GM12878 (cell line): ENCODE measurements around the gene ADIPOQ. TPM values are rescaled to one million over a fixed set of nuclear protein-coding genes. Genes with fewer than 3 reads are reported as not detected.

ENCODE experiments used
- ATAC-seq: fragments of 200-7000 bp; cut with Tn5 transposase; 3 replicates; pipeline ENCODE4 v1.9.1; 2020; ENCODE audit warnings: mild to moderate bottlenecking, moderate library complexity
- BruUV-seq: library from RNA; stranded (reverse); fragments of 400-500 nt; replicated peaks from 2 replicates; lab custom pipeline; 2021; lab: Mats Ljungman, UMichigan
- CTCF ChIA-PET: fragments of 300-600 bp; sonication (Branson Sonifier 250); formaldehyde crosslinking; extraction: SDS; loops from one replicate; lab custom pipeline; 2021; ENCODE audit warnings: inconsistent platforms; lab: Yijun Ruan, JAX
- POLR2A ChIA-PET: fragments of 350-600 bp; formaldehyde crosslinking; extraction: SDS; loops from one replicate; lab custom pipeline; 2021; ENCODE audit warnings: inconsistent platforms; lab: Charles Lee
- RAD21 ChIA-PET: fragments of 300-600 bp; sonication (Branson Sonifier 250); formaldehyde crosslinking; loops from one replicate; lab custom pipeline; 2023; ENCODE audit warnings: antibody characterized with exemption; ENCODE audit not compliant: unreplicated experiment; lab: Charles Lee
- SMC1A ChIA-PET: fragments of 300-600 bp; sonication (Branson Sonifier 250); formaldehyde crosslinking; loops from one replicate; lab custom pipeline; 2023; ENCODE audit not compliant: unreplicated experiment, uncharacterized antibody; lab: Charles Lee
- DNase-seq: peaks from one replicate; pipeline ENCODE4 v3.0.0-alpha.2; 2011; ENCODE audit warnings: low read depth, low spot score
- FAIRE-seq: peaks from 3 replicates; lab custom pipeline; 2011; peaks lifted over from hg19 to GRCh38; lab: Jason Lieb, UNC
- H2AFZ ChIP-seq: 2 replicates; pipeline ENCODE4 v1.6.0; 2011; ENCODE audit warnings: low read depth, low read length, control low read depth; ENCODE audit not compliant: control insufficient read depth
- H3K27ac ChIP-seq: 2 replicates; pipeline ENCODE4 v1.5.1; 2011; ENCODE audit warnings: control low read depth; ENCODE audit not compliant: control insufficient read depth, insufficient read depth
- H3K27me3 ChIP-seq, 2 experiments: replicated peaks in 1 of 2; 2 replicates each; pipeline versions ENCODE4 v1.6.0 to v1.6.1; 2011; ENCODE audit warnings: low read length in 1 of 2; ENCODE audit not compliant: control insufficient read depth in 2 of 2, insufficient read depth in 2 of 2
- H3K36me3 ChIP-seq, 2 experiments: 2 replicates each; pipeline ENCODE4 v1.5.1; 2011; ENCODE audit warnings: low read length in 1 of 2; ENCODE audit not compliant: control insufficient read depth in 2 of 2, insufficient read depth in 2 of 2
- H3K4me1 ChIP-seq: 2 replicates; pipeline ENCODE4 v1.6.1; 2011; ENCODE audit warnings: mild to moderate bottlenecking, low read length, moderate library complexity, mixed read lengths; ENCODE audit not compliant: control insufficient read depth, insufficient read depth
- H3K4me2 ChIP-seq: 2 replicates; pipeline ENCODE4 v1.6.0; 2011; ENCODE audit warnings: control low read depth; ENCODE audit not compliant: control insufficient read depth, insufficient read depth
- H3K4me3 ChIP-seq: fragments of 200-600 bp; sonication (generic); 2 replicates; pipeline ENCODE4 v1.5.1; 2016
- H3K79me2 ChIP-seq: 2 replicates; pipeline ENCODE4 v1.6.0; 2011; ENCODE audit warnings: low read length; ENCODE audit not compliant: control insufficient read depth, insufficient read depth
- H3K9ac ChIP-seq: 2 replicates; pipeline ENCODE4 v1.8.0; 2011; ENCODE audit warnings: low read length, control low read depth, mixed read lengths; ENCODE audit not compliant: control insufficient read depth, insufficient read depth
- H3K9me3 ChIP-seq: replicated peaks from 3 replicates; pipeline ENCODE4 v1.5.1; 2011; ENCODE audit warnings: mild to moderate bottlenecking, low read length; ENCODE audit not compliant: control insufficient read depth, insufficient read depth
- H4K20me1 ChIP-seq: 2 replicates; pipeline ENCODE4 v1.6.0; 2011; ENCODE audit not compliant: control insufficient read depth, insufficient read depth
- BCL11A ChIP-seq: IDR thresholded peaks from 2 replicates; pipeline ENCODE4 v1.6.1; 2011; ENCODE audit warnings: low read depth, low read length
- CHD2 ChIP-seq: IDR thresholded peaks from 2 replicates; pipeline ENCODE4 v1.6.1; 2011; ENCODE audit warnings: low read depth, low read length, improper control_type of control experiment, borderline replicate concordance
- E2F8 ChIP-seq: fragments of 450-650 bp; IDR thresholded peaks from 2 replicates; pipeline ENCODE4 v1.6.1; 2018; ENCODE audit warnings: mild to moderate bottlenecking, low read depth, moderate library complexity; ENCODE audit not compliant: partially characterized antibody
- EGR1 ChIP-seq, 2 experiments: IDR thresholded peaks; 1 replicate in 1 of 2; 2 replicates in 1 of 2; pipeline ENCODE4 v1.6.1; 2011 to 2012; ENCODE audit warnings: low read depth in 2 of 2, low read length in 2 of 2, borderline replicate concordance in 1 of 2, mild to moderate bottlenecking in 1 of 2, moderate library complexity in 1 of 2
- FOS ChIP-seq: IDR thresholded peaks from 3 replicates; pipeline ENCODE4 v1.6.1; 2011; ENCODE audit warnings: borderline replicate concordance; ENCODE audit not compliant: insufficient read length; ENCODE audit errors: extremely low read depth
- FOXM1 ChIP-seq: IDR thresholded peaks from 2 replicates; pipeline ENCODE4 v1.6.1; 2012; ENCODE audit warnings: low read depth, mild to moderate bottlenecking, inconsistent platforms, low read length, moderate library complexity
- IRF5 ChIP-seq: fragments of 450-650 bp; IDR thresholded peaks from 2 replicates; pipeline ENCODE4 v1.6.1; 2017; ENCODE audit warnings: borderline replicate concordance
- PKNOX1 ChIP-seq: fragments of 450-650 bp; IDR thresholded peaks from 2 replicates; pipeline ENCODE4 v1.6.1; 2016; ENCODE audit warnings: mild to moderate bottlenecking
- POLR2AphosphoS2 ChIP-seq: IDR thresholded peaks from 2 replicates; pipeline ENCODE4 v1.6.1; 2011; ENCODE audit warnings: low read depth, mild to moderate bottlenecking, low read length, improper control_type of control experiment, moderate library complexity
- RAD21 ChIP-seq: IDR thresholded peaks from 2 replicates; pipeline ENCODE4 v1.6.1; 2011; ENCODE audit warnings: mild to moderate bottlenecking, low read depth, low read length, moderate library complexity; ENCODE audit not compliant: insufficient read depth
- SP1 ChIP-seq: IDR thresholded peaks from one replicate; pipeline ENCODE4 v1.6.1; 2011; ENCODE audit warnings: low read depth, low read length
- SRF ChIP-seq, 2 experiments: IDR thresholded peaks; 2 replicates each; pipeline ENCODE4 v1.6.1; 2011; ENCODE audit warnings: low read depth in 2 of 2, low read length in 2 of 2, mild to moderate bottlenecking in 1 of 2, moderate library complexity in 1 of 2
- WRNIP1 ChIP-seq: IDR thresholded peaks from 2 replicates; pipeline ENCODE4 v1.6.1; 2011; ENCODE audit warnings: low read depth, low read length, improper control_type of control experiment, borderline replicate concordance
- ZBTB4 ChIP-seq: fragments of 450-650 bp; formaldehyde crosslinking; IDR thresholded peaks from 2 replicates; pipeline ENCODE4 v1.4.0; 2022; ENCODE audit warnings: mild to moderate bottlenecking, moderate library complexity
- ZNF24 ChIP-seq: fragments of 450-650 bp; IDR thresholded peaks from 2 replicates; pipeline ENCODE4 v1.6.1; 2017; ENCODE audit warnings: antibody characterized with exemption, mild to moderate bottlenecking
- ZNF274 ChIP-seq: IDR thresholded peaks from one replicate; pipeline ENCODE4 v1.8.0; 2011; ENCODE audit not compliant: insufficient read length, insufficient read depth
- WGBS: methylation state at CpG from one replicate; pipeline ENCODE4 v1.1.6; 2016; ENCODE audit warnings: low lambda C conversion rate; ENCODE audit not compliant: insufficient replicate concordance, insufficient coverage; ENCODE audit errors: missing lambda C conversion rate; 5-methylcytosine and 5-hydroxymethylcytosine counted together
- in situ Hi-C: fragments of 300-500 bp; cut with MboI; formaldehyde crosslinking; loops from 9 replicates; pipeline ENCODE4 v1.14.3; 2018; ENCODE audit warnings: mixed read lengths
- intact Hi-C: fragments of 100-400 bp; cut with micrococcal nuclease; formaldehyde crosslinking; loops from one replicate; pipeline ENCODE4 v1.14.2; 2022; ENCODE audit not compliant: unreplicated experiment
- polyA plus RNA-seq, 11 experiments: library from polyadenylated mRNA; depleted of rRNA in 4 of 11; unstranded in 6 of 11; stranded (reverse) in 5 of 11; fragments of >200 nt; fragmentation: Nextera tagmentation in 4 of 11; fragmentation: Illumina TruSeq in 1 of 11; extraction: Ambion mirVana in 4 of 11; extraction: Trizol in 1 of 11; gene quantifications; 1 replicate in 1 of 11; 2 replicates in 10 of 11; pipeline versions ENCODE4 v1.2.1 to v1.2.3, GENCODE V29; 2011 to 2016; ENCODE audit warnings: inconsistent platforms in 2 of 11, missing spikeins in 2 of 11, low read depth in 1 of 11
- total RNA-seq, 4 experiments: library from RNA; depleted of rRNA in 3 of 4; stranded (reverse); fragments of >200 nt in 3 of 4; fragmentation: Illumina TruSeq in 1 of 4; extraction: Trizol in 1 of 4; gene quantifications; 2 replicates each; pipeline versions ENCODE4 v1.2.1 to v1.2.3, GENCODE V29; 2013 to 2021

The ADIPOQ gene
- total and polyA plus RNA-seq, 10 of the 15 experiments (the other 5 are each of a cell fraction or from before 2014, with no cell fraction given): not detected

GRCh38 chr3:186852994-186853393 lies 10.5 kb downstream of the ADIPOQ start:
- WGBS: 67% methylated on average over 6 of the region's 6 CpGs
- Histone ChIP-seq H3K36me3 (no peaks in the 10 kb centered on the region), H2AFZ (no peak overlapping the region), H3K79me2 (no peaks in the 10 kb centered on the region), H3K27ac (no peak overlapping the region), H3K27me3 (peaks cover 0 to 2% of the 10 kb centered on the region in 2 experiments; a peak in 3 of 4 replicates), H4K20me1 (no peaks in the 10 kb centered on the region), H3K4me1 (no peaks in the 10 kb centered on the region), H3K4me2 (no peak overlapping the region), H3K4me3 (no peak overlapping the region), H3K9ac (no peak overlapping the region), H3K9me3 (no peaks in the 10 kb centered on the region)
- in situ Hi-C loops: loop anchor here (5.0 kb wide), 1 partner anchor 74 kb away; no protein-coding TSS in a partner anchor
- FAIRE-seq: no peak
- ChIA-PET CTCF (interaction anchor here (1.4 to 4.7 kb wide), 2 partner anchors 298 to 312 kb away, joined by 7 to 92 read pairs; no protein-coding TSS in a partner anchor), POLR2A (no interaction called here), SMC1A (interaction anchor here (0.9 to 2.4 kb wide), 4 partner anchors 26 to 312 kb away, joined by 3 to 16 read pairs (median 4); no protein-coding TSS in a partner anchor), RAD21 (interaction anchor here (2.0 kb wide), 1 partner anchor 312 kb away, joined by 7 read pairs; no protein-coding TSS in a partner anchor)
- no TSS peak for BruUV-seq
- no peak for DNase-seq
- no peak for TF ChIP-seq FOXM1
- TF ChIP-seq RAD21: no peak
- TF ChIP-seq WRNIP1: no peak
- no peak for TF ChIP-seq POLR2AphosphoS2
- no peak for TF ChIP-seq SP1
- TF ChIP-seq SRF (IDR thresholded peaks at IDR 0.05; ENCODE audit: low read depth in 2 of 2, low read length in 2 of 2): no peak
- no peak for TF ChIP-seq IRF5
- no peak for TF ChIP-seq FOS
- TF ChIP-seq ZNF24: no peak
- TF ChIP-seq E2F8: no peak
- TF ChIP-seq ZBTB4 (CRISPR knock-in tag): no peak
- TF ChIP-seq CHD2: no peak
- no peak for TF ChIP-seq BCL11A
- no peak for TF ChIP-seq EGR1 (IDR thresholded peaks at IDR 0.05; ENCODE audit: borderline replicate concordance in 1 of 2, low read depth in 2 of 2, low read length in 2 of 2)
- TF ChIP-seq ZNF274: no peak
- TF ChIP-seq PKNOX1: no peak
- intact Hi-C loops: no loop called here
- ATAC-seq: no peak
